GM18951 (cell line): ENCODE measurements around the gene RNF157.

Experiments used
- POLR2A ChIP-seq: IDR thresholded peaks from 4 replicates; pipeline ENCODE4 v1.6.1; 2011; ENCODE audit warnings: mild to moderate bottlenecking; ENCODE audit not compliant: insufficient read length, insufficient read depth; ENCODE audit errors: extremely low read depth
- in situ Hi-C: fragments of 300-500 bp; cut with MboI; formaldehyde crosslinking; loops from one replicate; pipeline ENCODE4 v1.12.0; 2022; ENCODE audit warnings: low sequenced_read_pairs, mixed read lengths, inconsistent platforms; ENCODE audit not compliant: unreplicated experiment

RNF157 gene

GRCh38 chr17:76123749-76124581, 116.3 kb downstream of the RNF157 start:
- in situ Hi-C loops = loop anchor here (5.0 kb wide), 1 partner anchor 58 kb away; no protein-coding TSS in a partner anchor
- TF ChIP-seq POLR2A = no peak

DNA sequence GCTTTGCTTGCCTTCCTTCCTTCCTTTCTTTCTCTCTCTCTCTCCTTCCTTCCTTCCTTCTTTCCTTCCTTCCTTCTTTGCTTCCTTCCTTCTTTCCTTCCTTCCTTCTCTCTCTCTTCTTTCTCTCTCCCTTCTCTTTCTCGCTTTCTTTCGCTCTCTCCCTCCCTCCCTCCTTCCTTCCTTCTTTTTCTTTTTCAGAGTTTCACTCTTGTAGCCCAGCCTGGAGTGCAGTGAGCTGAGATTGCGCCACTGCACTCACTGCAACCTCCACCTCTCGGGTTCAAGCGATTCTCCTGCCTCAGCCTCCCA, 117.1 kb downstream of the RNF157 start:
- no peak for TF ChIP-seq POLR2A
- in situ Hi-C loops = loop anchor here (5.0 kb wide), 1 partner anchor 59 kb away; no protein-coding TSS in a partner anchor

GRCh38 chr17:76122431-76123190, 117.7 kb downstream of the RNF157 start:
- TF ChIP-seq POLR2A = no peak
- in situ Hi-C loops = loop anchor here (5.0 kb wide), 1 partner anchor 60 kb away; no protein-coding TSS in a partner anchor

- TF ChIP-seq POLR2A = no peak
- in situ Hi-C loops = loop anchor here (5.0 kb wide), 1 partner anchor 60 kb away; no protein-coding TSS in a partner anchor
Observed at GRCh38 chr17:76121932-76122430, 118.3 kb downstream of the RNF157 start.

DNA sequence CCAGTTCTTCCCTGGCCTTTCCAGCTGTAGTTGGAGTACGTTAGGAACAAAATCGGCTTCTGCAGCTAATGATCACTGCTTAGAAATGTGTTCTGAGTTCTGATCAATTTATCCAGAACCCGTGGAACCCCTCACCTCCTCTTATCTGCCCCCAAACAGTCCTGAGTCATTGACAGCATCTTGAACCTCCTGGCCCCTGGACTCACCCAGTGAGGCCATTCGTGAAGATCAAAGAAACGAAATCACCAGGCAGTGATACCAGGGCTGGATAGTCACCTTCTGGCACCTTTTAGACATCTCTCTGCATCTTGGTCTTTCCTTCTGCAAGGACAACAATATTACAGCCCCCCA, 119.7 kb downstream of the RNF157 start:
- in situ Hi-C loops = loop anchor here (5.0 kb wide), 1 partner anchor 62 kb away; no protein-coding TSS in a partner anchor
- TF ChIP-seq POLR2A = no peak

- in situ Hi-C loops = loop anchor here (5.0 kb wide), 1 partner anchor 63 kb away; no protein-coding TSS in a partner anchor
- no peak for TF ChIP-seq POLR2A
Observed at GRCh38 chr17:76119409-76120371, 120.6 kb downstream of the RNF157 start.

DNA sequence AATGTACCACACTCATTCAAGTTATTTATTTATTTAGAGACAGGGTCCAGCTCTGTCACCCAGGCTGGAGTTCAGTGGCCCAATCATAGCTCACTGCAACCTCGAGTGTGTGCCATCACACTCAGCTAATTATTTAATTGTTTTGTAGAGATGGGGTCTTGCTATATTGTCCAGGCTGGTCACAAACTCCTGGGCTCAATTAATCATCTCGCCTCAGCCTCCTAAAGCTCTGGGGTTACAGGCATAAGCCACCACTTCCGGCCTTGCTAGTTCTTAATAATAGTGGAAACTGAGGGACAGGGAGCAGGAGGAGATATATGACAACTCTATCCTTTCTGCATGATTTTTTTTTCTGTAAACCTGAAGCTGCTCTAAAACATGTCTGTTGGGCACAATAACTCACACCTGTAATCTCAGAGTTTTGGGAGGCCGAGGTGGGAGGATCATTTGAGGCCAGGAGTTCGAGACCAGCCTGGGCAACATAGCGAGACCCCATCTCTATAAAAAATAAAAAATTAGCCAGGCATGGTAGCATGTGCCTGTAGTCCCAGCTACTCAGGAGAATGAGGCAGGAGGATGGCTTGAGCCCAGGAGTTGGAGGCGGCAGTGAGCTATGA, 125.0 kb downstream of the RNF157 start:
- in situ Hi-C loops = no loop called here
- TF ChIP-seq POLR2A = no peak

DNA sequence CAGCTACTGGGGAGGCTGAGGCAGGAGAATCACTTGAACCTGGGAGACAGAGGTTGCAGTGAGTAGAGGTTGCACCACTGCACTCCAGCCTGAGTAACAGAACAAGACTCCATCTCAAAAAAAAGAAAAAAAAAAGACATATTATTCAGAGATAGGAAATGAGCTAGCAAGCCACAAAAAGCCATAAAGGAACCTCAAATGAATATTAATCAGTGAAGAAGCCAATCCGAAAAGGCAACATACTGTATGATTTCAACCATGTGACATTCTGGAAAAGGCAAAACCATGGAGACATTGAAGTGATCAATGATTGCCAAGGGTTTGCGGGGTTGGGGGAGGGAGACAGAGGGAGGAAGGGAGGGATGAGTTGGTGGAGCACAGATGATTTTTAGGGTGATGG, 128.3 kb downstream of the RNF157 start:
- in situ Hi-C loops = no loop called here
- TF ChIP-seq POLR2A = no peak

- TF ChIP-seq POLR2A = no peak
- in situ Hi-C loops = no loop called here
Observed at GRCh38 chr17:76107509-76107908, 132.8 kb downstream of the RNF157 start.

DNA sequence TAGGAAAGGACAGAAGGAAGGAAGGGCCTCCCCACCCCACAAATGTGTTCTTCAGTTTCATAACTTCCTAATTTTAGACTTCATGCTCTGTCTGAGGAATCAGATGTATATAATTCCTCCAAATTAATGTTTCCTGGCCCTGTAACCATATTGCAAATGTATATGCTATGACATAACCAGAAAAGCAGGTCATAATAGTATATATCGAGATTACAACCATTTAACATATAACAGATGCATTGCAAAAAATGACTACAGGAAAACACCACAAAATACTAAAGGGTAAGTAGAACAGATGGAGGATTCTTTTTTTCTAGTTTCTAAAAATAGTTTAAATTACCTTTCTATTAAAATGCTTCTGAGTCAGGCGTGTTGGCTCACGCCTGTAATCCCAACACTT, 133.6 kb downstream of the RNF157 start:
- in situ Hi-C loops = no loop called here
- TF ChIP-seq POLR2A = no peak

DNA sequence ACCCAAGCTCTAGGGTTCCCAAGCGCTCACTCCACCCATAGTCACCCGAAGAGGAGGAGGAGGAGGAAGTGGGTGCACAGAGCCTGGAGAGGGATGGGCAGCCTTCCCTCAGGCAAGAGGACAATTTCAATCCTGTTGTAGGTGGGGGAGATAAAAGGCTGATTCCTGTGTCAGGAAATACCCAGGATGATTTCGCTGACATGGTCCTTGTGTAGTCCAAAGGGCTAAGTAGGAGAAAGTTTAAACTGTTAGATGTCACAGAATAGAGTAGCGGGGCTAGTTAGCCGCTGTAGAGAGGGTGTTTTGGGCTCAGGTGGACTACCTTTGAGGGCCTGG, 135.4 kb downstream of the RNF157 start:
- in situ Hi-C loops = no loop called here
- no peak for TF ChIP-seq POLR2A

GRCh38 chr17:76104140-76104895, 136.0 kb downstream of the RNF157 start:
- in situ Hi-C loops = no loop called here
- TF ChIP-seq POLR2A = no peak
